NOMO-1 (cell line): Measurements from ENCODE around the gene ANKRD11.
"Not testable (repeated sequence)": the region's sequence is repeated elsewhere in the genome, so short reads cannot be mapped to it uniquely, and the experiment has no call there.

Source experiments
- DNase-seq, 2 experiments: peaks; one replicate each; lab custom pipeline; 2025; ENCODE audit not compliant: unreplicated experiment in 2 of 2; lab: John Stamatoyannopoulos, UW

The ANKRD11 gene

DNA sequence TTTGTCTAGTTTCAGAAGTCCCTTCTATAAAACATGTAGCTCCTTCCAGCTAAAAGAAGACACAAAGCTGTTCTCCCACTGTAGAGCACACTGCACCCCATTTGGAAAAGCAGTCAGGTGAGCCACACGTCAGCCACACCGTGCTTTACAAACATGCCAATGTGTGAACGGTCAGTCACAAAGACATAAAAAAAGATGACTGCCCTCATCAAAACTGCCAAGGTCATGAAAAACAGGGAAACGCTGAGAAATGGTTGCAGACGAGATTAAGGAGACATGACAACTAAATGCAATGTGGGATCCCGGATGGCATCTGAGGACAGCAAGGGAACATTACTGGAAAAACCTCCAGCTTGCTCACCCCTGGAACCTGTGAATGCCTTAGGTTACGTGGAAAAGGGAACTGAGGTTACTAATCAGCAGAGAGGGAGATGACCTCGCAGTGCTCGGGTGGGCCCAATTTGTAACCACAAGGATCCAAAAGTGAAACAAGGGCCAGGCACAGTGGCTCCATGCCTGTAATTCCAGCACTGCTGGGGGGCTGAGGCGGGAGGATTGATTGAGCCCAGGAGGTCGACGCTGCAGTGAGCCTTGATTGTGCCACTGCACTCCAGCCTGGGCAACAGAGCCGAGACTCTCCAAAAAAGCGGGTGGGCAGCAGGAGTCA lies 8.1 kb downstream of the ANKRD11 start:
- DNase-seq: peak in 1 of 2 experiments; percentile 3

DNA sequence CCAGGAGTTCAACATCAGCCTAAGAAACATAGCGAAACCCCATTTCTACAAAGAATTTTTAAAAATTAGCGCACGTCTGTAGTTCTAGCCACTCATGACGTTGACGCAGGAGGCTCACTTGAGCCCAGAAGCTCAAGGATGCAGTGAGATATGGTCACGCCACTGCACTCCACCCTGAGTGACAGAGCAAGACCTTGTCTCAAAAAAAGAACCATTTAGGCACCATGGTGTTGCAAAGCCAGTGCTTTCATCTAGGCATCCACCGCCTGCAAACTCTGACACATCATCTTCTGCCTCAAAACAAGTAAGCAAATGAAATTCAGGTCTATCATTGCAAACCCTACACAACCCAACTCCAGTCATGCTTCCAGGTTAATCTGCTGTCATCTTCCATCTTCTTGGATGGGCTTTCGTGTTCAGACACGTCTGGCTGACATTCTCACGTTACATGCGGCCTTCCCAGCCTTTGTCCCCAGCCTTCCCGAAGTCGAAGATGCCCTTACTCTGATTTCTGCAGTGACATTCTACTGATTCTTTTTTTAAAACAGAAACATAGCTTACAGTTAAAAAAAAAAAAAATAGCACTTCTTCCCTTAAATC lies 8.9 kb downstream of the ANKRD11 start:
- DNase-seq: no peak

DNA sequence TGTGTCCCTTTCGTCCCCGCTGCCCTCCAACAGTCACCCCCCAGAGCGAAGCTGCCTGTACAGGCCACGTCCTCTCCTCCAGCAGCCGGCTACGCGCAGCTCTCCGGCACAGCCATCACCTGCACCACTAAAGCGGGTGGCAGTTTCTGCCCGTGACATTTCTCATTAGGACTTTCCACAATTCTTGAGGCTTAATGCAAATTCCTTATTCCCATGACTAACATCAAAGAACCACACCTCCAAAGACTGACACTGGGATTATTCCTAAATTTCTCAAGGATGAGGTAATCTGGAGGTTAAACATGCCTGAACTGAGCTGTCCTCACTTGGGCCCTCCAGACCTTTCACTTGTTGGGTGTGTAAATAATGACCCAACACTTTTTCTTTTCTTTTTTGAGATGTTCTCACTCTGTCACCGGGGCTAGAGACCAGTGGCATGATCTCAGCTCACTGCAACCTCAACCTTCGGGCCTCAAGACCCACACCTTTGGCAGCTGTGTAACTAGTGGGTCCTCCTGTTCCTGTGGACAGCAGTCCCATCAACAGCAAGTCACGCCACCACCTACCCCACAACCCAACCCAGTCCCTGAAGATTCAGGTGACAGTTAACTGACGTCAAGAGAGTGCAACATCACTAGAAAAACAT lies 11.7 kb downstream of the ANKRD11 start:
- no peak for DNase-seq

DNA sequence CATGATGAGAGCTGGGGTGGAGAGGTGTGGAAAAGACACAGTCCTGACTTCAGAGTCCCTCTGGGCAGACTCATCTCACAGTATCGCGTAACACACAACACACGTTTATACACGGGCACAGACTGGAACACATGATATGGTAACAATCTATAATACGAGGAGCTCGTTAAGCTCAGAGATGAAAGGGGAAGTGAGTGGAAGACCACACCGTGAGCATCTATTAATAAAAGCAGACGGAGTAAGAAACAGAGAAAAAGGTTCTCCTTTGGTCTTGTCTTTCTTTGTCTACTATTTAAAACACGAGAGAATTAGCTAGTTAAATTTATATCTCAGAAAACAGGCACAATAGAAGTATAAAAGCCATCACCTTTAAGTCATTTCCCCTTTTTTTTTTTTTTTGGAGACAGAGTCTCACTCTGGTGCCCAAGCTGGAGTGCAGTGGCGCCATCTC lies 13.5 kb downstream of the ANKRD11 start:
- DNase-seq: peak; percentile 48 to 89

DNA sequence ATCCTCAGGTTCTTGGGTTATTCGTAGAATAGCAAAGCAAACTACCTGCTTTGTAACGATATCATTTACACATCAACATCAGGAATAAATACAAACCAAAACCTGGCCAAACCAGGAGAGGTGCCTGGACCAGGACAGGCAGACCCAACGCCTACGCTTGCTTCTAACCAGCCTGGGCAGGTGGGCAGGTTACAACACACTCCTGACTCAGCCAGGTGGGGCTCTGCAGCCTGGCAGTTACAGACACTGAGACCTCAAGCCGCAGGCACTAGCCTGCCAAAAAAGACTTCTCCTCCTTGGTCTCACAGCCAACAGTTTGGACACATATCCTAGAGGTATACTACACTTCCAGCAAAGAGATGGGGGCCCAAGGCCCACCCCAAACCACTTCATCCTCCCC lies 14.0 kb downstream of the ANKRD11 start:
- no peak for DNase-seq

DNA sequence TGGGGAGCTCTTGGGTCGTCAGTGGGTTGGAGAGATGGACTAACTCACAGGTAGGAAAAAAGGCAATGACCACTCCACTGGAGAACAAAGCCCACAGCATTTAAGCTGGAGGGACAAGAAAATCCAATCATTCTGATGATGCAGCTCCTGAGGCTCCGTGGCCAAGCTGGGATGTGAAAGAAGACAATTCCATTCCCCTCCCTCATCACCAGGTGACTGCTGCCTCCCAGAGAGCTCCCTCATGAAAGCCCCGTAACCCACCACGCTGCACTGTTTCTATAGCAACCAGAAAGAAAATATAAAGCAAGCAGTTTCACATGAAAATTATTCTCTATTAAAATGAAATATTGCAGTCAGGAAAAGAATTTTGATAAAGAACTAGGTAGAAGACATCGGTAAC lies 15.2 kb downstream of the ANKRD11 start:
- no peak for DNase-seq

DNA sequence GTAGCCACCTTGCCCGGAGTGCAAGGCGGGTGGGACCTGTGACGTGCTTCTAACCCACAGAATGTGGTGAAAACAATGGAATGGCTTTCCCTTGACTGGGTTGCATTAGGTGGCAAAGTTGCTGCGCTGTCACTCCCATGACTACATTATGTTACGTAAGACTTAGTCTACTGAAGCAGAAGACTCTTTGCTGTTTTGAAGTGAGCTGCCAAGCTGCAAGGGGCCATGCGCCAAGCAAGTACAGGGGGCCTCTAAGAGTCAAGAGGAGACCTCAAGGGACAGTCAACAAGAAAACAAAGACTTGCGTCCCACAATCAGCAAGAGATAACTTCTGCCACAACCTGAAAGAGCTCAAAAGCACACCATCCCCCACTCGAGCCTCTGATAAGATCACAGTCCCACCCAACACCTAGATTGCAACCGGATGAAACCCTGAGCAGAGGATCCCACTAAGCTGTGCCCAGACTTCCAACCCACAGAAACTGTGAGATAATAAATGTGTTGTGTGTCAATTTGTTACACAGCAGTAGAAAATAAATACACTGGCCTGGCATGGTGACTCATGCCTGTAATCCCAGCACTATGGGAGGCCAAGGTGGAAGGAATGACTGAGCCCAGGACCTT lies 16.5 kb downstream of the ANKRD11 start:
- DNase-seq: peak; percentile 50 to 62

DNA sequence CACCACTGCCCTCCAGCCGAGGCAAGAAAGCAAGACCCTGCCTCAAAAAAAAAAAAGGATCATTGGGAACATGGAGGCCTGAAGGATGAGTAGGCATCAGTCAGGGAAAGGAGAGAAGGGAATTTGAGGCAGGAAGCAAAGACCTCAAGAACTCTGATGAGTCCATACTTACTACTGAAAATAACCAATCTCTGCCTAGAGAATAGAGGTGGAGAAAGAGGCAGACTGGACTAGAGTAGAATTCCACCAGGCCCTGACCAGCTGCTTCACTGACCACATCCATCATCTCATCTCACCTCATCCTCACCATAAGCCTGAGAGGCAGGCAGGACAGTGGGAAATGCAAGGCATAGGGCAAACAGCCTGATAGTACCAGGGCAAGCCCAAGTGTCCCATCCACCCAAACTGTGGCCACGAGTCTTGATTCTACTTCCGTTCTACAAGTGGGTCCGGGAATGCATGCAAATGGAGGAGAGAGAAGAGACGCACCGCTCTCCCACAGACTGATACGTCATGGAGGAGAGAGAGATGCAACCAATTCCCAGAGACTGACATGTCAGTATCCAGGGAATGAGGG lies 17.1 kb downstream of the ANKRD11 start:
- DNase-seq: no peak

DNA sequence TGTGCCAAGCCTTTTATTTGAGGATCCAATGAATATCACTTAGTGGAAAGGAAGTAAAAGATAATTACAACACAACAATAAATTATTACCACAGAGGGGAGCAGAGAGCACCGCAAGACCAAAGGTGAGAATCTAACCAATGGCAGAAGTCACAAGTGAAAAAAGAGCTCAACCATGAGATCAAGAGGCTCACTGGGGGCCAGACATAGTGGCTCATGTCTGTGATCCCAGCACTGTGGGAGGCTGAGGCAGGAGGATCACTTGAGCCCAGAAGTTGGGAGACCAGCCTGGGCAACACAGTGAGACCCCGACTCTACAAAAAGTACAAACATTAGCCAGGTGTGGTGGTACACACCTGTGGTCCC lies 17.7 kb downstream of the ANKRD11 start:
- peak in 1 of 2 experiments; percentile 50 for DNase-seq

DNA sequence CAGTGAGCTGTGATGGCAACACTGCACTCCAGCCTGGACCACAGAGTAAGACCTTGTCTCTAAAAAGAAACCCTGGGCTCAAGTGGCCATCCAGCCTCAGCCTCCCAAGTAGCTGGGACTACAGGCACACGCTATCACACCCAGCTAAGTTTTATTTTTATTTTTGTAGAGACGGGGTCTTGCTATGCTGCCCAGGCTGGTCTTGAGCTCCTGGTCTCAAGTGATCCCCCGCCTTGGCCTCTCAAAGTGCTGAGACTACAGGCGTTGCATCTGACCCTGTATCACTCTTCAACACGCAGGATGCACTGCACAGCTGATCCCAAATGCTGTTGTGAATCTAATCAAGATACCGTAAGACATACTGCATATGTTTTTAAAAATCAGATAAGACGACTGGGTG lies 23.0 kb downstream of the ANKRD11 start:
- no peak for DNase-seq

DNA sequence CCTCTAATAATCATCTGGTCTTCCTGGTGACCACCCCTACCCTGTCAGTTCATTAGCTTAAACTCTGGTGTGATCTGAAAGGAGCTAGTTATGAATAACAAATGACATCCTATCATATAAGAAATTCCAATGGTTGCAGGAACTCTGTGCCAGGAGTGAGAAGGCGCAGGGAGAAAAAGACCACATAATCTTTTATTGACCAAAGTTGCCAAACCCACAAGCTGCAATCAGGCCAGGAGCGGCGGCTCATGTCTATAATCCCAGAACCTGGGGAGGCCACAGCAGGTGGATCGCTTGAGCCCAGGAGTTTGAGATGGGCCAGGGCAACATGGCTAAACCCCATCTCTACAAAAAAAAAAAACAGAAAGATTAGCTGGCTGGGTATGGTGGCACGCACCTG lies 23.4 kb downstream of the ANKRD11 start:
- DNase-seq: no peak

DNA sequence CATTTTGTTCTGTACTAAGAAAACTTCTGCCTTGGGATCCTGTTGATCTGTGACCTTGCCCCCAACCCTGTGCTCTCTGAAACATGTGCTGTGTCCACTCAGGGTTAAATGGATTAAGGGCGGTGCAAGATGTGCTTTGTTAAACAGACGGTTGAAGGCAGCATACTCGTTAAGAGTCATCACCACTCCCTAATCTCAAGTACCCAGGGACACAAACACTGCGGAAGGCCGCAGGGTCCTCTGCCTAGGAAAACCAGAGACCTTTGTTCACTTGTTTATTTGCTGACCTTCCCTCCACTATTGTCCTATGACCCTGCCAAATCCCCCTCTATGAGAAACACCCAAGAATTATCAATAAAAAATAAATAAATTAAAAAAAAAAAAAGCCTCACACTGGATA lies 27.0 kb downstream of the ANKRD11 start:
- not testable (repeated sequence) for DNase-seq

DNA sequence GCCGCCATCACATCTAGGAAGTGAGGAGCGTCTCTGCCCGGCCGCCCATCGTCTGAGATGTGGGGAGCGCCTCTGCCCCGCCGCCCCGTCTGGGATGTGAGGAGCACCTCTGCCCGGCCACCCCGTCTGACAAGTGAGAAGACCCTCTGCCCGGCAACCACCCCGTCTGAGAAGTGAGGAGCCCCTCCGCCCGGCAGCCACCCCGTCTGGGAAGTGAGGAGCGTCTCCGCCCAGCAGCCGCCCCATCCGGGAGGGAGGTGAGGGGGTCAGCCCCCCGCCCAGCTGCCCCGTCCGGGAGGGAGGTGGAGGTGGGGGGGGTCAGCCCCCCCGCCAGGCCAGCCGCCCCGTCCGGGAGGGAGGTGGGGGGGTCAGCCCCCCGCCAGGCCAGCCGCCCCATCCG lies 27.7 kb downstream of the ANKRD11 start:
- DNase-seq: not testable (repeated sequence)

DNA sequence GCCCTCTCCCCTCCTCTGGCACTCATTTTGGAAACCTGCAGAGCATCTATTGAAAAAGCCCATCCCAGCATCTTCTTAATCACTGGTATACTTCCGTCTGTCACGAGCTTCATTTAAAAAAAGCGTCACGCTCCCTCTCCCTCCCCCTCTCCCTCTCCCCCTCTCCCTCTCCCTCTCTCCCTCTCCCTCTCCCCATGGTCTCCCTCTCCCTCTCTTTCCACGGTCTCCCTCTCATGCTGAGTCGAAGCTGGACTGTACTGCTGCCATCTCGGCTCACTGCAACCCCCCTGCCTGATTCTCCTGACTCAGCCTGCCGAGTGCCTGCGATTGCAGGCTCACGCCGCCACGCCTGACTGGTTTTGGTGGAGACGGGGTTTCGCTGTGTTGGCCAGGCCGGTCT lies 28.5 kb downstream of the ANKRD11 start:
- not testable (repeated sequence) for DNase-seq

DNA sequence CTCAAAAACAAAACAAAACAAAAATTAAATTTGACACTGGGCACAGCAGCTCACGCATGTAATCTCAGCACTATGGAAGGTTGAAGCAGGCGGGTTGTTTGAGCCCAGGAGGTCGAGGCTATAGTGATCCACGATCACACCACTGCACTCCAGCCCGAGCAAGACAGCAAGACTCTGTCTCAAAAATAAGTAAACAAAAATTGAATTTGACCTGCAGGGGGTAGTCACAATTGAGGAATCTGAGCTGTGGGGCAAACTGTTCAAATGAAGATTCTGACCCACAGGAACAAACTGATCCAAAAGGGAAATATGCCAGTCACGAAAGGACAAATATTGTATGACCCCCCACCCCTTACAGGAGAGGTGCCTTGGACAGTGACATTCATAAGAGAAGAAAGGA lies 29.8 kb downstream of the ANKRD11 start:
- no peak for DNase-seq

DNA sequence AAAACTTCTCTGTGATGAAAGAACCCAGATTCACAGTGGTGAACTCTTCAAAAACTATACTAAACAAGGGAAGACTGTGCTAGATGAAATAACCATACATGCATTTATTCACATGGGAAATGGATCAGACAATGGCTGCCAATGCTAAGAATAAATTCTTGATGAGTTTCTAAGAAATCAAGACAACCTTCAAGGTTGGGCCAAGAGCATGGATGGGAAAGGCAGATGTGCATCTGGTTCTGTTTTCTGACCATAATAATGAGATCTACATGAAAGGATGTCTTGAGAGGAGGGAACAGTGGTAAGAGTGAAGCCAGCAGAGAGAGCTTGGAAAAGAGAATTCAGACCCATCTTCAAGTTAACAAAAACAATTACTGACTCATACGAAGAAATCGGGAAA lies 31.4 kb downstream of the ANKRD11 start:
- DNase-seq: no peak

DNA sequence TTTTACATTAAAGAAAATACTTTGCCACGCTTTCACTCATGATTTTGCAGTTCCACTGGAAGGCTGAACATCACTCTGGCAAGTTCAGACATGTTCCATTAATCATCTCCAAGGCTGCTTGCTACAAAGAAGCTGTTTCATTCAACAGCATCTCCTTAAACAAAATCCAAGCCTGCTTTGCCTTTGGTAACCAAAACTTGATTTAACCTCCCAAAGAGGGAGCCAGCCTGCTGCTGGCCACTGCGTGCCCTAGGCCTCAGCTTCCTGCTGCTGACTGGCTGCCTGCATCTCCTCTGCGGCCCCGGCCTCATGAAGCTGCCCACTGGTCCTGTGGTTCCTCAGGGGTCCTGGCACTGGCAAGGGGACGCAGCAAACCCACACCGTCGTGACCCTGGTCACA lies 31.8 kb downstream of the ANKRD11 start:
- no peak for DNase-seq

DNA sequence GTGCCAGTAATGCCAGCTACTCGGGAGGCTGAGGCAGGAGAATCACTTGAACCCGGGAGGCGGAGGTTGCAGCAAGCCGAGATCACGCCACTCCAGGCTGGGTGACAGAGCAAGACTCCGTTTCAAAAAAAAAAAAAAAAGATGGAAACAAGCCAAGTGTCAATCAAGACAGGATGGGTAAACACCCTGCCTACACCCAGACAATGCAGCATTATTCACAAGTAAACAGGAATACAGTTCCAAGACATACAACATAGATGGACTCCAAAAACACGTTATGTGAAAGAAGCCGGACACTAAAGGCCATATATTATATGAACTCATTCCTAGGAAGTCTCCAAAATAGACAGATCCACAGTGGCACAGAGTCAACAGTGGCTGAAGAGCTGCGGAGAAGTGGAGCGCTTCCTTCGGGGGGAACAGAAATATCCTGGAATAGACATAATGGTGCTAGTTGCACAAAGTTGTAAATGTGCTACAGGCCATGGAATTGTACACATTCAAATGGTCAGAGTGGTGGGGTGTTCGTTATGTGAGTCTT lies 33.9 kb downstream of the ANKRD11 start:
- DNase-seq: no peak

DNA sequence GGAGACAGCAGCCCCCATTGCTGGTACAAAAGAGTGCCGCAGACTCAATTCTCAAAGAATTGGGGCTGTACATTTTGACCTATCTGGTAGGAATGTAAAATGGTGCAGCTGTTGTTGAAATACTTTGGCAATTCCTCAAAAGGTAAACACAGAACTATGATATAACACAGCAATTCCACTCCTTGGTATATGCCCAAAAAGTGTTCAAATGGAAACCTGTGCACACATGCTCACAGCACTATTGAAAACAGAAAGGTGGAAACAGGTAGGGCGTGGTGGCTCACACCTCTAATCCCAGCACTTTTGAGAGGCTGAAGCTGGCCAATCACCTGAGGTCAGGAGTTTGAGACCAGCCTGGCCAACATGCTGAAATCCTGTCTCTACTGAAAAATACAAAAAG lies 34.7 kb downstream of the ANKRD11 start:
- no peak for DNase-seq

DNA sequence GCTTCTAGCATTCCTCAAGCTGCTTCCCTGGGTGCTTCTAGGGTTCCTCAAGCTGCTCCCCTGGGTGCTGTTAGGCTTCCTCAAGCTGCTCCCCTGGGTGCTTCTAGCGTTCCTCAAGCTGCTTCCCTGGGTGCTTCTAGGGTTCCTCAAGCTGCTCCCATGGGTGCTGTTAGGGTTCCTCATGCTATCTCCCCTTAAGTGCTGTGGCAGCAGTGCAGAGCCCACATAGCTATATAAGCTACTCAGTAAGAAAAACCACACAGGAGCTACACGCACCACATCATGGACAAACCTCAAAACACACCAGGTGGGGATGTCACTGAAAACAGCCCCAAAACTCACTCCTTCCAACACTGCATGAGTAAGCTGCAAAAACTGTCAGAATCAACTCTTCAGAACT lies 35.2 kb downstream of the ANKRD11 start:
- DNase-seq: no peak
